Measurements from ENCODE around the gene CCDC178. TPM values are rescaled to one million over a fixed set of nuclear protein-coding genes. Genes with fewer than 3 reads are reported as not detected.

CCDC178 gene
- total and polyA plus RNA-seq, 2 of the 4 experiments (the other 2 are of a cell fraction): not detected

DNA sequence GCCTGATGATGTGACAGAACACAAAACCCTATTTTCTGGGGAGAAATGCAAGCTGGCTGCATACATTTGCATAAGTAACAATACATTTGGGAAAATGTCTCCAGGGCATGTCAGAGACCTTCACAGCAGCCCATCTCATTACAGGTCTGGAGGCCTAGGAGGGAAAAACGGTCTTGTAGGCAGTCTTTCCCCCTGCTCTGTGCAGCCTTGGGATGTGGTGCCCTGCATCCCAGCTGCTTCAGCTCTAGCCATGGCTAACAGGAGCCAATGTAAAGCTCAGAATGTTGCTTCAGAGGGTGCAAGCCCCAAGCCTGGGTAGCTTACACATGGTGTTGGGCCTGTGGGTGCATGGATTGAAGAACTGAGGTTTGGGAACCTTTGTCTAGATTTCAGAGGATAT, 133.0 kb downstream of the CCDC178 start:
- no peak overlapping the region for H2AK5ac ChIP-seq (ENCODE audit: low read depth, low read length)
- H3K23ac ChIP-seq (ENCODE audit: low read depth, low read length): no peak overlapping the region
- BruUV-seq (replicated peaks): no TSS peak
- H2BK15ac ChIP-seq (ENCODE audit: low read depth, low read length): no peak overlapping the region
- ATAC-seq (ENCODE audit: low read depth): no peak
- H4K8ac ChIP-seq (ENCODE audit: low read depth in 2 of 2, low read length in 2 of 2): no peak overlapping the region
- no peak overlapping the region for H3K4me2 ChIP-seq (ENCODE audit: low read depth, low read length)
- no peak for DNase-seq
- POLR2A ChIA-PET (ENCODE audit: unreplicated experiment): no interaction called here
- CTCF ChIA-PET: no interaction called here
- no peak overlapping the region for H3K9ac ChIP-seq (ENCODE audit: low read depth, low read length)
- H3K36me3 ChIP-seq (ENCODE audit: control insufficient read depth, insufficient read depth, low read length): no peaks in the 10 kb centered on the region
- H3K27me3 ChIP-seq (ENCODE audit: control insufficient read depth, insufficient read depth, low read length): no peaks in the 10 kb centered on the region
- no peaks in the 10 kb centered on the region for H4K20me1 ChIP-seq (ENCODE audit: insufficient read depth, low read length)
- in situ Hi-C loops (cut with MboI; ENCODE audit: low sequenced_read_pairs) (no loop called here), intact Hi-C loops (cut with micrococcal nuclease) (no loop called here), dilution Hi-C loops (cut with HindIII; ENCODE audit: low sequenced_read_pairs, unreplicated experiment) (no loop called here)
- H3K4me1 ChIP-seq (ENCODE audit: control insufficient read depth, insufficient read depth, low read length): no peaks in the 10 kb centered on the region
- TF ChIP-seq SMC3 (IDR thresholded peaks at IDR 0.05; ENCODE audit: low read depth, low read length): no peak
- TF ChIP-seq MAFK (IDR thresholded peaks at IDR 0.05; ENCODE audit: low read depth, low read length): no peak
- TF ChIP-seq, protein P1, sequence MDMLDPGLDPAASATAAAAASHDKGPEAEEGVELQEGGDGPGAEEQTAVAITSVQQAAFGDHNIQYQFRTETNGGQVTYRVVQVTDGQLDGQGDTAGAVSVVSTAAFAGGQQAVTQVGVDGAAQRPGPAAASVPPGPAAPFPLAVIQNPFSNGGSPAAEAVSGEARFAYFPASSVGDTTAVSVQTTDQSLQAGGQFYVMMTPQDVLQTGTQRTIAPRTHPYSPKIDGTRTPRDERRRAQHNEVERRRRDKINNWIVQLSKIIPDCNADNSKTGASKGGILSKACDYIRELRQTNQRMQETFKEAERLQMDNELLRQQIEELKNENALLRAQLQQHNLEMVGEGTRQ (IDR thresholded peaks at IDR 0.05; ENCODE audit: low read depth, low read length): no peak
- no peak for TF ChIP-seq RAD21 (IDR thresholded peaks at IDR 0.05; ENCODE audit: low read length)
- no peak for TF ChIP-seq CHD1 (IDR thresholded peaks at IDR 0.05; ENCODE audit: low read depth, low read length)
- no peak for TF ChIP-seq CEBPB (IDR thresholded peaks at IDR 0.05; ENCODE audit: low read depth, low read length)
- no peak for TF ChIP-seq POLR2A (IDR thresholded peaks at IDR 0.05; ENCODE audit: low read depth, low read length)
- no peak for TF ChIP-seq BHLHE40 (IDR thresholded peaks at IDR 0.05; ENCODE audit: low read depth, low read length)
- no peak for TF ChIP-seq RFX5 (IDR thresholded peaks at IDR 0.05; ENCODE audit: low read depth, low read length)
- TF ChIP-seq RCOR1 (IDR thresholded peaks at IDR 0.05; ENCODE audit: insufficient replicate concordance, low read length): no peak
- TF ChIP-seq MXI1 (IDR thresholded peaks at IDR 0.05; ENCODE audit: borderline replicate concordance, low read depth, low read length): no peak
- no peak for TF ChIP-seq NFE2L2 (IDR thresholded peaks at IDR 0.05; ENCODE audit: low read depth, low read length)
- TF ChIP-seq, protein P2, sequence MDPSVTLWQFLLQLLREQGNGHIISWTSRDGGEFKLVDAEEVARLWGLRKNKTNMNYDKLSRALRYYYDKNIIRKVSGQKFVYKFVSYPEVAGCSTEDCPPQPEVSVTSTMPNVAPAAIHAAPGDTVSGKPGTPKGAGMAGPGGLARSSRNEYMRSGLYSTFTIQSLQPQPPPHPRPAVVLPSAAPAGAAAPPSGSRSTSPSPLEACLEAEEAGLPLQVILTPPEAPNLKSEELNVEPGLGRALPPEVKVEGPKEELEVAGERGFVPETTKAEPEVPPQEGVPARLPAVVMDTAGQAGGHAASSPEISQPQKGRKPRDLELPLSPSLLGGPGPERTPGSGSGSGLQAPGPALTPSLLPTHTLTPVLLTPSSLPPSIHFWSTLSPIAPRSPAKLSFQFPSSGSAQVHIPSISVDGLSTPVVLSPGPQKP (IDR thresholded peaks at IDR 0.05; ENCODE audit: borderline replicate concordance, low read depth, low read length): no peak
- no peak overlapping the region for H2AFZ ChIP-seq (replicated peaks; ENCODE audit: low read length, poor library complexity)
- no peak overlapping the region for H3K14ac ChIP-seq (replicated peaks; ENCODE audit: low read depth, low read length)
- H3K79me1 ChIP-seq (ENCODE audit: low read depth in 1 of 2, low read length in 2 of 2): no peaks in the 10 kb centered on the region
- H4K91ac ChIP-seq (ENCODE audit: insufficient read depth, low read depth, low read length): no peak overlapping the region
- H2BK20ac ChIP-seq (ENCODE audit: low read depth, low read length): no peak overlapping the region
- no peak overlapping the region for H2AK9ac ChIP-seq (replicated peaks; ENCODE audit: low read depth, low read length, poor library complexity)
- 0% methylated on average over 1 of the region's 1 CpG; no CpG with 5 or more reads in 1 of the 2 experiments for WGBS, 2 experiments (ENCODE audit: extremely low coverage in 2 of 2, insufficient read length in 1 of 2)
- H2BK5ac ChIP-seq (ENCODE audit: low read depth, low read length, poor library complexity, severe bottlenecking): no peak overlapping the region
- H3K18ac ChIP-seq (ENCODE audit: low read depth, low read length): no peak overlapping the region
- no peaks in the 10 kb centered on the region for H3K9me3 ChIP-seq (ENCODE audit: control insufficient read depth, insufficient read depth, low read length)
- H3K9me1 ChIP-seq (ENCODE audit: insufficient read depth, low read length): no peaks in the 10 kb centered on the region
- H2BK120ac ChIP-seq (ENCODE audit: low read depth, low read length): no peak overlapping the region
- no peak overlapping the region for H3K56ac ChIP-seq (ENCODE audit: extremely low read depth, insufficient read depth, low read length)
- no peak overlapping the region for H3K4ac ChIP-seq (ENCODE audit: low read depth, low read length)
- no peak overlapping the region for H4K5ac ChIP-seq (ENCODE audit: low read depth, low read length)
- H3K4me3 ChIP-seq (ENCODE audit: insufficient read depth, low read depth, low read length): no peak overlapping the region
- no peak overlapping the region for H3K27ac ChIP-seq (ENCODE audit: insufficient read depth, low read length)
